Fibroblast of villous mesenchyme (primary cell): ENCODE data around the gene PSAT1. TPM values are rescaled to one million over a fixed set of nuclear protein-coding genes. Genes with fewer than 3 reads are reported as not detected.

ENCODE experiments used
- DNase-seq: peaks from one replicate; pipeline ENCODE4 v3.0.0-alpha.2; 2010; ENCODE audit warnings: low read depth
- H3K4me3 ChIP-seq: 2 replicates; pipeline ENCODE4 v1.5.1; 2011; ENCODE audit warnings: low read depth, mild to moderate bottlenecking, low read length
- total RNA-seq: library from RNA; depleted of rRNA; stranded (reverse); fragments of >200 nt; gene quantifications from 2 replicates; pipeline ENCODE4 v1.2.3, GENCODE V29; 2012
- TF ChIP-seq, protein P1 (sequence below): IDR thresholded peaks from 2 replicates; pipeline ENCODE4 v1.5.1; 2012; ENCODE audit warnings: low read depth, mild to moderate bottlenecking, low read length; ENCODE audit not compliant: insufficient read depth

The PSAT1 gene
- total RNA-seq, 1 donor: 106 TPM

DNA sequence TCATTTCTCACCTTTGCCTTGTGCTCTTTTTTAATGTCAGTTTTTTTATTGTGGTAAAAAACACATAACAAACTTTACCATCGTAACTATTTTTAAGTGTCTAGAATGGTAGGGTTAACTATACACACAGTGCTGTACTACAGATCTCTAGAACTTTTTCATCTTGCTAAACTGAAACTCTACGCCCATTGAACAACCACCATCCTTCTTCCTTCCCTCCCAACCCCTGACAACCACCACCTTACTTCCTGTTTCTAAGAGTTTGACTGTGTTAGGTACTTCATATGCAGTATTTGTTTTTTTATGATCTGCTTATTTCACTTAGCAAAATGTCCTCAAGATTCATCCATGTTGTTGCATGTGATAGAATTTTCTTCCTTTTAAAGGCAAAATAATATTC, 54.9 kb downstream of the PSAT1 start:
- TF ChIP-seq, protein P1, sequence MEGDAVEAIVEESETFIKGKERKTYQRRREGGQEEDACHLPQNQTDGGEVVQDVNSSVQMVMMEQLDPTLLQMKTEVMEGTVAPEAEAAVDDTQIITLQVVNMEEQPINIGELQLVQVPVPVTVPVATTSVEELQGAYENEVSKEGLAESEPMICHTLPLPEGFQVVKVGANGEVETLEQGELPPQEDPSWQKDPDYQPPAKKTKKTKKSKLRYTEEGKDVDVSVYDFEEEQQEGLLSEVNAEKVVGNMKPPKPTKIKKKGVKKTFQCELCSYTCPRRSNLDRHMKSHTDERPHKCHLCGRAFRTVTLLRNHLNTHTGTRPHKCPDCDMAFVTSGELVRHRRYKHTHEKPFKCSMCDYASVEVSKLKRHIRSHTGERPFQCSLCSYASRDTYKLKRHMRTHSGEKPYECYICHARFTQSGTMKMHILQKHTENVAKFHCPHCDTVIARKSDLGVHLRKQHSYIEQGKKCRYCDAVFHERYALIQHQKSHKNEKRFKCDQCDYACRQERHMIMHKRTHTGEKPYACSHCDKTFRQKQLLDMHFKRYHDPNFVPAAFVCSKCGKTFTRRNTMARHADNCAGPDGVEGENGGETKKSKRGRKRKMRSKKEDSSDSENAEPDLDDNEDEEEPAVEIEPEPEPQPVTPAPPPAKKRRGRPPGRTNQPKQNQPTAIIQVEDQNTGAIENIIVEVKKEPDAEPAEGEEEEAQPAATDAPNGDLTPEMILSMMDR: no peak
- DNase-seq: no peak
- no peak overlapping the region for H3K4me3 ChIP-seq

GRCh38 chr9:78354324-78354973, 57.5 kb downstream of the PSAT1 start:
- H3K4me3 ChIP-seq: no peak overlapping the region
- TF ChIP-seq, protein P1: no peak

GRCh38 chr9:78354989-78355388, 58.1 kb downstream of the PSAT1 start:
- H3K4me3 ChIP-seq: no peak overlapping the region
- TF ChIP-seq, protein P1: no peak
- no peak for DNase-seq

More at GRCh38 chr9:78354324-78354973, 57.5 kb downstream of the PSAT1 start:
- no peak for DNase-seq

DNA sequence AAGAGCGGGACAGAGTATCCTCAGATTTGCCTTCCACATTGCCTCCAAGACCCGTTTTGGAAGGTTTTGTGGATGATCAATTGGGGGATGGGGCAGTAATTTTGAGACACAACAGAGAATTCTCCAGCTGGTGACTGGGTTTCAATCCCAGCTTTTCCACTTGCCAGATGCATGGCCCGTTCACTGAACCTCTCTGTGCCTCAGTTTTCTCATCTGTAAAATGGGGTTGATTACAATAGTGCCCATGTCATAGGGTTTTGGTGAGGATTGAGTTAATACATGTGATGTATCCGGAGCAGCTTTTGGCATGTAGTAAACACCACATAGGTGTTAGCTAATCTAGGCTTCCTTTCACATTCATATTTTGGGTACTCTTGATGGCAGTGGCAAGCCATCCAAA, 59.7 kb downstream of the PSAT1 start:
- H3K4me3 ChIP-seq: no peak overlapping the region
- no peak for DNase-seq
- TF ChIP-seq, protein P1: no peak

DNA sequence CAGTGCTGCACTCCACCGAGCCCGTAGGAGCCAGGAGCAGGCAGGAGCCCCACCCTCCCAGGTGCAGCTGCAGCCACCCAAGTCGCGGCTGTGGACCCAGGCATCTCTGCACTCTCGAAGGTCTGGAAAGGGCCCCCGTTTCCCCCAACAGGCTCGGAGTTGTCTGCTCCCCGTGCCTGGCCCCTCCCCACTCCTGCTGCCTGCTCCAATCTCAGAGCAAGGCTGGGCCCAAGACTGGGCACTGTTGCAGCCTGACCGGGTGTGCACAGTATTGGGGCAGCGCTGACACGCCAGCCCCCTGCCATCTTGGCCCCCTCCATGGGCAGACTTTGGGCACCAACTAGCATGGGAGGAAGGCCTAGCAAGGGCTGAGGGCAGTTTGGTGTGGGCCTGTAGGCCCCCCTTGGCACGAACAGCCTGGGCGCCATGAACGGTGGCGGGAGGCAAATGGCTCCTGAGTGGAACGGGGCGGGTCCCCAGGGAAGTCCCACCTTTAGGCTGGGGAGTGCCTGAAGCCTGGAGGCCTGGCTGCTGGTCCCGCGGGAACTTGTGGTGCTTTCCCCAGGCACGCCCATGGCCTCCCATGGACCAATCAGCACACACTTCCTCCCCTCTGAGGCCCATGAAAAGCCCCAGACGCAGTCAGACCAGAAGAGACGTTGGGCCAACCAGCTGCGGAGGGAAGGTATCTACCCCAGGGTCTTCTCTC, 60.4 kb downstream of the PSAT1 start:
- DNase-seq: no peak
- TF ChIP-seq, protein P1: no peak
- no peak overlapping the region for H3K4me3 ChIP-seq

- TF ChIP-seq, protein P1: no peak
- no peak overlapping the region for H3K4me3 ChIP-seq
- DNase-seq: no peak
Measured at GRCh38 chr9:78358329-78359051, 61.6 kb downstream of the PSAT1 start.
